ENCODE data around the gene C2CD2. TPM values are rescaled to one million over a fixed set of nuclear protein-coding genes. Genes with fewer than 3 reads are reported as not detected.
A peak's percentile ranks its signal among the peaks of the same experiment; 100 is the strongest.

The C2CD2 gene
- total and polyA plus RNA-seq, 10 of the 15 experiments (the other 5 are each of a cell fraction or from before 2014, with no cell fraction given) = 2.2 to 30.9 (median 9.9) TPM

DNA sequence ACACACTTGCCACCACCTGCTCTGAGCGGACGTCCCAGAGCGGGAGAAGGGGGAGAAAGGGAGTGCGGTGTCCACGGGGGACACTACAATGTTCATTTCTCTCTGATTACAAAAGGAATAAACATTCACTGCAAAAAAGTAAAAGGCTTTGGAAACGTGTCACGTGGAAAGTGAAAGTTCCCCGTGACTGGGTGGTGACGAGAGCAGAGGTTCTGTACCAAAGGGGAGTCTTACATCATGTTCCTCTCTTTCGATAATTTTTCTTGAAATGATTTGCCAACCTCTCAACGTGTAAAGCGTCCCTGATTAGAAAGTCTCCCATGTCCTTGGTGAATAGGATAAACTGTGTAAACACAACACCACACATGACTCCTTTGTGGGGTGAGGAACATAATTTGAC, 52.7 kb downstream of the C2CD2 start (continued):
- TF ChIP-seq ZBED1 (IDR thresholded peaks at IDR 0.05; ENCODE audit: borderline replicate concordance) = no peak
- TF ChIP-seq ZZZ3 (IDR thresholded peaks at IDR 0.05; ENCODE audit: control insufficient read depth, insufficient read length, low read depth) = no peak

DNA sequence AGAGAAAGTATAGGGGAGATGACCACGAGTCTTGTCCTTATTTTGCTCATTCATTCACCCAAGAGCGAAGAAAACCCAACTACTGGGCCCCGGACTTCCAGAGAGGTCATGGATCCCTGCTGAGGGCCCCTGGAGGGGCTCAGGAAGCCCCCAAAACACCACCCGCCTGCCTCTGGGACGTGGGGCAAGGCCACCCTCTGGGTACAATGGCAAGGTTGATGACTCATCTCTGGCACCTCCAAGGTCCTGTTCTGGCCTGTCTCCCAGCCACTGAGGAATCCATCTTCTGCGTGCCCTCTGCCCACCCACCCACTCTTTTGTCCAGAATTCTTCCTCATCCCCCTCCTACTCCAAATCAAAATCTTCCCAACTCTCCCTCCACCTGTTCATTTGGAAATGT, 53.4 kb downstream of the C2CD2 start:
- in situ Hi-C loops (cut with MboI) (no loop called here), intact Hi-C loops (cut with micrococcal nuclease; ENCODE audit: unreplicated experiment) (loop anchor here (5.0 kb wide), 1 partner anchor 217 kb away; no protein-coding TSS in a partner anchor)
- BruUV-seq (replicated peaks) = no TSS peak
- ChIA-PET SMC1A (ENCODE audit: uncharacterized antibody, unreplicated experiment) (interaction anchor here (1.4 kb wide), 1 partner anchor 23 kb away, joined by 3 read pairs; no protein-coding TSS in a partner anchor), CTCF (no interaction called here), POLR2A (no interaction called here), RAD21 (ENCODE audit: unreplicated experiment) (no interaction called here)
- H3K27ac ChIP-seq (ENCODE audit: control insufficient read depth, insufficient read depth) = no peak overlapping the region
- FAIRE-seq (no peak), DNase-seq (ENCODE audit: low read depth, low spot score) (no peak), ATAC-seq (peak; percentile 28; the same call in 1 of the 3 replicates)
- no peak overlapping the region for H2AFZ ChIP-seq (ENCODE audit: control insufficient read depth, low read depth, low read length)
- TF ChIP-seq, protein P1, sequence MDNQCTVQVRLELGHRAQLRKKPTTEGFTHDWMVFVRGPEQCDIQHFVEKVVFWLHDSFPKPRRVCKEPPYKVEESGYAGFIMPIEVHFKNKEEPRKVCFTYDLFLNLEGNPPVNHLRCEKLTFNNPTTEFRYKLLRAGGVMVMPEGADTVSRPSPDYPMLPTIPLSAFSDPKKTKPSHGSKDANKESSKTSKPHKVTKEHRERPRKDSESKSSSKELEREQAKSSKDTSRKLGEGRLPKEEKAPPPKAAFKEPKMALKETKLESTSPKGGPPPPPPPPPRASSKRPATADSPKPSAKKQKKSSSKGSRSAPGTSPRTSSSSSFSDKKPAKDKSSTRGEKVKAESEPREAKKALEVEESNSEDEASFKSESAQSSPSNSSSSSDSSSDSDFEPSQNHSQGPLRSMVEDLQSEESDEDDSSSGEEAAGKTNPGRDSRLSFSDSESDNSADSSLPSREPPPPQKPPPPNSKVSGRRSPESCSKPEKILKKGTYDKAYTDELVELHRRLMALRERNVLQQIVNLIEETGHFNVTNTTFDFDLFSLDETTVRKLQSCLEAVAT (IDR thresholded peaks at IDR 0.05) = no peak
- TF ChIP-seq NRF1 (conservative IDR thresholded peaks at IDR 0.05; ENCODE audit: low read depth, low read length) (no peak), BMI1 (IDR thresholded peaks at IDR 0.05; ENCODE audit: borderline replicate concordance) (no peak), SRF (IDR thresholded peaks at IDR 0.05; ENCODE audit: low read depth in 2 of 2, low read length in 2 of 2) (no peak), SMC3 (IDR thresholded peaks at IDR 0.05; ENCODE audit: borderline replicate concordance, low read length) (no peak), ZNF622 (IDR thresholded peaks at IDR 0.05) (no peak), ATF7 (IDR thresholded peaks at IDR 0.05; ENCODE audit: low read depth) (no peak), MTA2 (IDR thresholded peaks at IDR 0.05; ENCODE audit: low read depth) (no peak), E2F8 (IDR thresholded peaks at IDR 0.05; ENCODE audit: low read depth, partially characterized antibody) (no peak), ZNF24 (IDR thresholded peaks at IDR 0.05) (no peak), ZNF217 (IDR thresholded peaks at IDR 0.05) (no peak), POLR2AphosphoS2 (IDR thresholded peaks at IDR 0.05; ENCODE audit: low read depth, low read length) (no peak), POLR2AphosphoS5 (IDR thresholded peaks at IDR 0.05; ENCODE audit: low read length) (no peak), SP1 (IDR thresholded peaks at IDR 0.05; ENCODE audit: low read depth, low read length) (no peak), ASH2L (IDR thresholded peaks at IDR 0.05; ENCODE audit: borderline replicate concordance, low read depth) (no peak), TARDBP (IDR thresholded peaks at IDR 0.05; ENCODE audit: borderline replicate concordance) (no peak)
- TF ChIP-seq, protein P2, sequence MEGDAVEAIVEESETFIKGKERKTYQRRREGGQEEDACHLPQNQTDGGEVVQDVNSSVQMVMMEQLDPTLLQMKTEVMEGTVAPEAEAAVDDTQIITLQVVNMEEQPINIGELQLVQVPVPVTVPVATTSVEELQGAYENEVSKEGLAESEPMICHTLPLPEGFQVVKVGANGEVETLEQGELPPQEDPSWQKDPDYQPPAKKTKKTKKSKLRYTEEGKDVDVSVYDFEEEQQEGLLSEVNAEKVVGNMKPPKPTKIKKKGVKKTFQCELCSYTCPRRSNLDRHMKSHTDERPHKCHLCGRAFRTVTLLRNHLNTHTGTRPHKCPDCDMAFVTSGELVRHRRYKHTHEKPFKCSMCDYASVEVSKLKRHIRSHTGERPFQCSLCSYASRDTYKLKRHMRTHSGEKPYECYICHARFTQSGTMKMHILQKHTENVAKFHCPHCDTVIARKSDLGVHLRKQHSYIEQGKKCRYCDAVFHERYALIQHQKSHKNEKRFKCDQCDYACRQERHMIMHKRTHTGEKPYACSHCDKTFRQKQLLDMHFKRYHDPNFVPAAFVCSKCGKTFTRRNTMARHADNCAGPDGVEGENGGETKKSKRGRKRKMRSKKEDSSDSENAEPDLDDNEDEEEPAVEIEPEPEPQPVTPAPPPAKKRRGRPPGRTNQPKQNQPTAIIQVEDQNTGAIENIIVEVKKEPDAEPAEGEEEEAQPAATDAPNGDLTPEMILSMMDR (IDR thresholded peaks at IDR 0.05 in 2 of 3, conservative IDR thresholded peaks at IDR 0.05 in 1 of 3; ENCODE audit: control insufficient read depth in 2 of 3, extremely low read depth in 1 of 3, insufficient read depth in 1 of 3, low read depth in 3 of 3, low read length in 3 of 3) = no peak
- H3K9ac ChIP-seq (ENCODE audit: control insufficient read depth, insufficient read depth, low read length) = no peak overlapping the region
- no peaks in the 10 kb centered on the region for H3K27me3 ChIP-seq (replicated peaks in 1 of 2; ENCODE audit: control insufficient read depth in 2 of 2, insufficient read depth in 2 of 2, low read length in 1 of 2)
- no peaks in the 10 kb centered on the region for H3K9me3 ChIP-seq (replicated peaks; ENCODE audit: control insufficient read depth, insufficient read depth, low read length)
- no peak overlapping the region for H3K4me2 ChIP-seq (ENCODE audit: control insufficient read depth, insufficient read depth)
- no peaks in the 10 kb centered on the region for H4K20me1 ChIP-seq (ENCODE audit: control insufficient read depth, insufficient read depth)
- no peak overlapping the region for H3K4me3 ChIP-seq
- no peaks in the 10 kb centered on the region for H3K79me2 ChIP-seq (ENCODE audit: control insufficient read depth, insufficient read depth, low read length)
- H3K36me3 ChIP-seq (ENCODE audit: control insufficient read depth in 2 of 2, insufficient read depth in 2 of 2, low read length in 1 of 2) = peaks cover 3 to 5% of the 10 kb centered on the region in 2 experiments
- 97% methylated on average over 6 of the region's 6 CpGs for WGBS (ENCODE audit: insufficient coverage, insufficient replicate concordance, low lambda C conversion rate, missing lambda C conversion rate)
- peaks cover 11% of the 10 kb centered on the region for H3K4me1 ChIP-seq (ENCODE audit: control insufficient read depth, insufficient read depth, low read length)

Data from GM12878 (cell line).